IMR-90 (cell line): ENCODE measurements around the gene RXRB. TPM values are rescaled to one million over a fixed set of nuclear protein-coding genes. Genes with fewer than 3 reads are reported as not detected.

Experiments used
- ATAC-seq: fragments of 200-7000 bp; cut with Tn5 transposase; 2 replicates; pipeline ENCODE4 v1.9.1; 2020; ENCODE audit warnings: low read depth, mild to moderate bottlenecking, moderate library complexity
- BruUV-seq: library from RNA; stranded (reverse); fragments of 400-500 nt; replicated peaks from 2 replicates; lab custom pipeline; 2021; lab: Mats Ljungman, UMichigan
- CTCF ChIA-PET: fragments of 300-600 bp; formaldehyde crosslinking; extraction: SDS; loops from one replicate; lab custom pipeline; 2021; ENCODE audit warnings: antibody characterized with exemption; lab: Yijun Ruan, JAX
- POLR2A ChIA-PET: fragments of 300-600 bp; sonication (Branson Sonifier 250); formaldehyde crosslinking; loops from one replicate; lab custom pipeline; 2022; ENCODE audit warnings: antibody characterized with exemption; ENCODE audit not compliant: unreplicated experiment; lab: Charles Lee
- DNase-seq: peaks from one replicate; pipeline ENCODE4 v3.0.0; 2013
- H2AFZ ChIP-seq: replicated peaks from 2 replicates; pipeline ENCODE3; 2013; ENCODE audit warnings: low read length, mild to moderate bottlenecking; ENCODE audit not compliant: poor library complexity
- H2AK5ac ChIP-seq: 2 replicates; pipeline ENCODE4 v1.6.1; 2013; ENCODE audit warnings: low read depth, low read length, inconsistent platforms
- H2AK9ac ChIP-seq: replicated peaks from 2 replicates; pipeline ENCODE3; 2013; ENCODE audit warnings: mild to moderate bottlenecking, low read depth, low read length, moderate library complexity; ENCODE audit not compliant: poor library complexity
- H2BK120ac ChIP-seq: 2 replicates; pipeline ENCODE4 v1.6.1; 2013; ENCODE audit warnings: low read depth, low read length, inconsistent platforms
- H2BK15ac ChIP-seq: 3 replicates; pipeline ENCODE4 v1.6.1; 2013; ENCODE audit warnings: low read depth, low read length, inconsistent platforms
- H2BK20ac ChIP-seq: 2 replicates; pipeline ENCODE4 v1.6.1; 2013; ENCODE audit warnings: low read depth, mild to moderate bottlenecking, inconsistent platforms, low read length, moderate library complexity
- H2BK5ac ChIP-seq: 2 replicates; pipeline ENCODE4 v1.6.1; 2013; ENCODE audit warnings: mild to moderate bottlenecking, low read depth, low read length, inconsistent platforms; ENCODE audit not compliant: poor library complexity, severe bottlenecking
- H3K14ac ChIP-seq: replicated peaks from 2 replicates; pipeline ENCODE4 v1.6.1; 2013; ENCODE audit warnings: low read depth, low read length, inconsistent platforms
- H3K18ac ChIP-seq: 2 replicates; pipeline ENCODE4 v1.6.1; 2013; ENCODE audit warnings: low read depth, low read length, control low read depth
- H3K23ac ChIP-seq: 2 replicates; pipeline ENCODE4 v1.6.1; 2013; ENCODE audit warnings: low read depth, low read length, inconsistent platforms
- H3K27ac ChIP-seq: 2 replicates; pipeline ENCODE4 v1.5.1; 2013; ENCODE audit warnings: mild to moderate bottlenecking, control low read depth, low read length; ENCODE audit not compliant: insufficient read depth
- H3K27me3 ChIP-seq: 2 replicates; pipeline ENCODE4 v1.6.1; 2013; ENCODE audit warnings: low read length; ENCODE audit not compliant: control insufficient read depth, insufficient read depth
- H3K36me3 ChIP-seq: 2 replicates; pipeline ENCODE4 v1.6.1; 2013; ENCODE audit warnings: low read length, mixed read lengths; ENCODE audit not compliant: control insufficient read depth, insufficient read depth
- H3K4ac ChIP-seq: 2 replicates; pipeline ENCODE4 v1.6.1; 2013; ENCODE audit warnings: low read depth, low read length, inconsistent platforms
- H3K4me1 ChIP-seq: 2 replicates; pipeline ENCODE4 v1.6.1; 2013; ENCODE audit warnings: low read length, mixed read lengths; ENCODE audit not compliant: control insufficient read depth, insufficient read depth
- H3K4me2 ChIP-seq: 2 replicates; pipeline ENCODE4 v1.6.1; 2013; ENCODE audit warnings: low read depth, mild to moderate bottlenecking, control low read depth, low read length, moderate library complexity
- H3K4me3 ChIP-seq: 2 replicates; pipeline ENCODE4 v1.5.1; 2013; ENCODE audit warnings: low read depth, mild to moderate bottlenecking, control low read depth, low read length, moderate library complexity; ENCODE audit not compliant: insufficient read depth
- H3K56ac ChIP-seq: 2 replicates; pipeline ENCODE4 v1.6.1; 2013; ENCODE audit warnings: low read length, inconsistent platforms; ENCODE audit not compliant: insufficient read depth; ENCODE audit errors: extremely low read depth
- H3K79me1 ChIP-seq, 2 experiments: 2 replicates each; pipeline ENCODE4 v1.6.1; 2013; ENCODE audit warnings: low read length in 2 of 2, inconsistent platforms in 1 of 2, low read depth in 1 of 2
- H3K9ac ChIP-seq: 2 replicates; pipeline ENCODE4 v1.6.1; 2013; ENCODE audit warnings: low read depth, low read length, control low read depth
- H3K9me1 ChIP-seq: 2 replicates; pipeline ENCODE4 v1.6.1; 2013; ENCODE audit warnings: low read length, inconsistent platforms; ENCODE audit not compliant: insufficient read depth
- H3K9me3 ChIP-seq: 2 replicates; pipeline ENCODE4 v1.6.1; 2013; ENCODE audit warnings: low read length; ENCODE audit not compliant: control insufficient read depth, insufficient read depth
- H4K20me1 ChIP-seq: 2 replicates; pipeline ENCODE4 v1.6.1; 2013; ENCODE audit warnings: low read length, inconsistent platforms; ENCODE audit not compliant: insufficient read depth
- H4K5ac ChIP-seq: 2 replicates; pipeline ENCODE4 v1.6.1; 2013; ENCODE audit warnings: mild to moderate bottlenecking, low read depth, low read length, control low read depth
- H4K8ac ChIP-seq, 2 experiments: 2 replicates each; pipeline ENCODE4 v1.6.1; 2013; ENCODE audit warnings: low read depth in 2 of 2, low read length in 2 of 2, control low read depth in 1 of 2, inconsistent platforms in 1 of 2
- H4K91ac ChIP-seq: 2 replicates; pipeline ENCODE4 v1.6.1; 2013; ENCODE audit warnings: low read depth, low read length, inconsistent platforms; ENCODE audit not compliant: insufficient read depth
- CEBPB ChIP-seq: IDR thresholded peaks from 2 replicates; pipeline ENCODE4 v1.6.1; 2012; ENCODE audit warnings: low read depth, low read length, improper control_type of control experiment
- CHD1 ChIP-seq: IDR thresholded peaks from 2 replicates; pipeline ENCODE4 v1.6.1; 2012; ENCODE audit warnings: low read depth, low read length, improper control_type of control experiment
- ELK1 ChIP-seq: fragments of 150-350 bp; IDR thresholded peaks from 2 replicates; pipeline ENCODE4 v1.6.1; 2016; ENCODE audit warnings: low read depth, mild to moderate bottlenecking, low read length, moderate library complexity, borderline replicate concordance
- FOS ChIP-seq: fragments of 150-350 bp; IDR thresholded peaks from 2 replicates; pipeline ENCODE4 v1.6.1; 2016; ENCODE audit warnings: low read depth, low read length
- MAZ ChIP-seq: IDR thresholded peaks from 2 replicates; pipeline ENCODE4 v1.6.1; 2012; ENCODE audit warnings: low read depth, mild to moderate bottlenecking, low read length, improper control_type of control experiment, moderate library complexity, borderline replicate concordance
- MXI1 ChIP-seq: IDR thresholded peaks from 2 replicates; pipeline ENCODE4 v1.6.1; 2012; ENCODE audit warnings: low read depth, mild to moderate bottlenecking, low read length, moderate library complexity, borderline replicate concordance
- NFE2L2 ChIP-seq: fragments of 150-350 bp; IDR thresholded peaks from 2 replicates; pipeline ENCODE4 v1.6.1; 2016; ENCODE audit warnings: low read depth, mild to moderate bottlenecking, low read length
- RFX5 ChIP-seq: IDR thresholded peaks from 2 replicates; pipeline ENCODE4 v1.8.0; 2012; ENCODE audit warnings: low read depth, mild to moderate bottlenecking, low read length, moderate library complexity
- SMC3 ChIP-seq: fragments of 150-350 bp; IDR thresholded peaks from 2 replicates; pipeline ENCODE4 v1.6.1; 2016; ENCODE audit warnings: low read depth, mild to moderate bottlenecking, antibody characterized with exemption, low read length, moderate library complexity
- USF2 ChIP-seq: fragments of 150-350 bp; IDR thresholded peaks from 2 replicates; pipeline ENCODE4 v1.6.1; 2017; ENCODE audit warnings: mild to moderate bottlenecking, antibody characterized with exemption, low read length, low read depth
- WGBS, 2 experiments: methylation state at CpG; one replicate each; pipeline versions ENCODE4 v1.1.5 to v1.1.7; 2013; ENCODE audit warnings: missing lambda C conversion rate in 2 of 2; ENCODE audit not compliant: insufficient read length in 1 of 2; ENCODE audit errors: extremely low coverage in 2 of 2; 5-methylcytosine and 5-hydroxymethylcytosine counted together
- dilution Hi-C: fragments of 300-500 bp; cut with HindIII; formaldehyde crosslinking; loops from one replicate; pipeline ENCODE4 v1.14.3; 2018; ENCODE audit warnings: low sequenced_read_pairs; ENCODE audit not compliant: unreplicated experiment
- in situ Hi-C: fragments of 300-500 bp; cut with MboI; formaldehyde crosslinking; loops from 3 replicates; pipeline ENCODE4 v1.14.3; 2019; ENCODE audit warnings: low sequenced_read_pairs, inconsistent platforms, mixed read lengths
- intact Hi-C: fragments of 100-400 bp; cut with micrococcal nuclease; formaldehyde crosslinking; loops from 2 replicates; pipeline ENCODE4 v1.10.0; 2022
- polyA plus RNA-seq, 3 experiments: library from polyadenylated mRNA; depleted of rRNA; stranded (reverse); fragments of >200 nt; gene quantifications; 2 replicates each; pipeline ENCODE4 v1.2.3, GENCODE V29; 2012; ENCODE audit warnings: low replicate concordance in 1 of 3
- total RNA-seq: library from RNA; depleted of rRNA; stranded (reverse); fragments of >200 nt; gene quantifications from 2 replicates; pipeline ENCODE4 v1.2.3, GENCODE V29; 2012
- TF ChIP-seq, protein P1 (sequence below): conservative IDR thresholded peaks from 2 replicates; pipeline ENCODE4 v1.5.1; 2012; ENCODE audit warnings: mild to moderate bottlenecking, low read depth, low read length, improper control_type of control experiment

RXRB gene
- total and polyA plus RNA-seq, 2 of the 4 experiments (the other 2 are of a cell fraction) = 18.6 to 53.7 TPM

DNA sequence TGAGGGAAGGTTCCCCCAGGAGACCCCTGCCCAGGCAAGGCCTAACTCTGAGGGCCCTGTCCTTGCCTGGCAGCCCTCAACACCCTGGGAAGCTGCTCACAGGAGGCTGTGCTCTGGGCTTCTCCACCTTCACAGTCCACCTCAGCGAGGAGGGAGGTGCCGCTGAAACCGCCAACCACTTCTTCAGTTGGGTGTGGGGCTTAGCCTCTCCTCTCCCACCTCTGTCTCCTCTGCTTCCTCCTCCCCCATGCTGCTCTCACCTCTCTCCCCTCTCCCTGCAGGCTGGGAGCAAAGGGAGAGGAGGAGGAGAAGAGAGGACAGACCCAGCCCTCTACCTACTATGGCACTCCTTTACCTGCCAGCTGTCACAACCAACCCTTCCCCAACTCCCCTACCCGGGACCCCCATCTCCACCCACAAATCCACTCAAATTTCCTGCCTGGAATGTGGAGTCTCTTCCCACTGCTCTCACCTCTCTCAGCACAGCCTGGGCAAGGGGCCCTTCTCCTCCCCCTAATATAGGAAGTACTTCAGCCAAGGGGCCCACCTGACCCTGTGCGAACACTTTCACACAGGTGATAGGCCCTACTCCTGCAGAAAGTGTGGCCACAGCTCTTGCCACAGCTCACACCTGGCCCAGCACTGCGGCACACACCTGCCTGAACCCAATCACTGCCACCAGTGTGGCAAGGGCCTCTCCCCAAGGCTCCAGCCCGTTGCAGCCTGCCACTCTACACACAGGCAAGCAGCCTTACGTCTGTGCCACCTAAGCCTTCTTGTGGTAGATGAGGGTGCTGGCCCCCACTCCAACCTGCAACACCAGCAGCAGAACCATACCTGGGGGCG is 15.0 kb upstream of the RXRB start (continued):
- no peak for TF ChIP-seq CEBPB

DNA sequence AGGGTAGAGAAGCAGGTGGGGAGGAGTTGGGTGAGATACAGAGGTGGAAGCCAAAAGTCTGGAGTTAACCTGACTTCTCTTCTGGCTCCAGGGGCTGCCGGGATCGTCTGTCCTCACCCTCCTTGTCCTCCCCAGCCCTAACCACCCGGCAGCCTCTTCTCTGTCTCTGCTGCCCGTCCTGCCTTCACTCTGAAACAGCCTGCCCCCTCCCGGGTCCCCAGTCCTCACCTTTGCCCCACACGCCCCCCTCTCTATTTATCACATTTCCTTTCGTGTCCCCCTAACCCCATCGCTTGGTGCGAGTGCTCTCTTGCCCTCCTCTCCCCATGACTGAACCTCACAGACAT is 13.5 kb upstream of the RXRB start:
- peak overlapping the region; percentile 72 for H3K9ac ChIP-seq
- peak; percentile 9; the same call in 1 of the 2 replicates for ATAC-seq
- DNase-seq = no peak
- H4K8ac ChIP-seq = peak overlapping the region; percentile 70 to 85; a peak in 3 of 4 replicates
- H4K5ac ChIP-seq = peak overlapping the region; percentile 72
- H2AFZ ChIP-seq = peak overlapping the region; percentile 92
- H4K20me1 ChIP-seq = no peaks in the 10 kb centered on the region
- peak overlapping the region; percentile 67; the same call in 1 of the 2 replicates for H3K14ac ChIP-seq
- H2BK20ac ChIP-seq = no peak overlapping the region
- H3K4me2 ChIP-seq = peak overlapping the region; percentile 94
- in situ Hi-C loops = no loop called here
- no TSS peak for BruUV-seq
- CTCF ChIA-PET = no interaction called here
- H3K36me3 ChIP-seq = peaks cover 20% of the 10 kb centered on the region
- no peaks in the 10 kb centered on the region for H3K9me3 ChIP-seq
- no peak overlapping the region; the same call in 1 of the 2 replicates for H3K27ac ChIP-seq
- peak overlapping the region; percentile 67 for H3K4ac ChIP-seq
- peaks cover 7 to 15% of the 10 kb centered on the region in 2 experiments for H3K79me1 ChIP-seq
- no peak overlapping the region for H2BK15ac ChIP-seq
- H2AK9ac ChIP-seq = peak overlapping the region; percentile 89
- H3K23ac ChIP-seq = peak overlapping the region; percentile 82
- H4K91ac ChIP-seq = peak overlapping the region; percentile 53; the same call in 1 of the 2 replicates
- peak overlapping the region; percentile 46 for H3K18ac ChIP-seq
- dilution Hi-C loops = no loop called here
- H3K56ac ChIP-seq = no peak overlapping the region
- 0 out of 2 replicates have a peak overlapping the region, but pooled peaks have one; percentile 33 for H2BK120ac ChIP-seq
- H3K27me3 ChIP-seq = peaks cover 19% of the 10 kb centered on the region
- H2AK5ac ChIP-seq = no peak overlapping the region; the same call in 1 of the 2 replicates
- peaks cover 2% of the 10 kb centered on the region; the same call in 1 of the 2 replicates for H3K4me1 ChIP-seq
- H2BK5ac ChIP-seq = no peak overlapping the region
- peak overlapping the region; percentile 59 for H3K4me3 ChIP-seq
- WGBS, 2 experiments = 0% methylated on average over 4 of the region's 9 CpGs; no CpG with 5 or more reads in 1 of the 2 experiments
- intact Hi-C loops = no loop called here
- no peaks in the 10 kb centered on the region for H3K9me1 ChIP-seq
- POLR2A ChIA-PET = no interaction called here
- TF ChIP-seq, protein P1, sequence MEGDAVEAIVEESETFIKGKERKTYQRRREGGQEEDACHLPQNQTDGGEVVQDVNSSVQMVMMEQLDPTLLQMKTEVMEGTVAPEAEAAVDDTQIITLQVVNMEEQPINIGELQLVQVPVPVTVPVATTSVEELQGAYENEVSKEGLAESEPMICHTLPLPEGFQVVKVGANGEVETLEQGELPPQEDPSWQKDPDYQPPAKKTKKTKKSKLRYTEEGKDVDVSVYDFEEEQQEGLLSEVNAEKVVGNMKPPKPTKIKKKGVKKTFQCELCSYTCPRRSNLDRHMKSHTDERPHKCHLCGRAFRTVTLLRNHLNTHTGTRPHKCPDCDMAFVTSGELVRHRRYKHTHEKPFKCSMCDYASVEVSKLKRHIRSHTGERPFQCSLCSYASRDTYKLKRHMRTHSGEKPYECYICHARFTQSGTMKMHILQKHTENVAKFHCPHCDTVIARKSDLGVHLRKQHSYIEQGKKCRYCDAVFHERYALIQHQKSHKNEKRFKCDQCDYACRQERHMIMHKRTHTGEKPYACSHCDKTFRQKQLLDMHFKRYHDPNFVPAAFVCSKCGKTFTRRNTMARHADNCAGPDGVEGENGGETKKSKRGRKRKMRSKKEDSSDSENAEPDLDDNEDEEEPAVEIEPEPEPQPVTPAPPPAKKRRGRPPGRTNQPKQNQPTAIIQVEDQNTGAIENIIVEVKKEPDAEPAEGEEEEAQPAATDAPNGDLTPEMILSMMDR = no peak
- TF ChIP-seq SMC3 (no peak), ELK1 (no peak), NFE2L2 (no peak), CEBPB (no peak), CHD1 (no peak), FOS (no peak), MAZ (no peak), RFX5 (no peak), MXI1 (no peak), USF2 (no peak)
